ENCODE data around the gene APBA2. TPM values are rescaled to one million over a fixed set of nuclear protein-coding genes. Genes with fewer than 3 reads are reported as not detected.
"Not testable (repeated sequence)": the region's sequence is repeated elsewhere in the genome, so short reads cannot be mapped to it uniquely, and the experiment has no call there.

APBA2 gene
- total RNA-seq, 4 donors from 2014 or later = 5.4 to 15.3 (median 10.4) TPM

DNA sequence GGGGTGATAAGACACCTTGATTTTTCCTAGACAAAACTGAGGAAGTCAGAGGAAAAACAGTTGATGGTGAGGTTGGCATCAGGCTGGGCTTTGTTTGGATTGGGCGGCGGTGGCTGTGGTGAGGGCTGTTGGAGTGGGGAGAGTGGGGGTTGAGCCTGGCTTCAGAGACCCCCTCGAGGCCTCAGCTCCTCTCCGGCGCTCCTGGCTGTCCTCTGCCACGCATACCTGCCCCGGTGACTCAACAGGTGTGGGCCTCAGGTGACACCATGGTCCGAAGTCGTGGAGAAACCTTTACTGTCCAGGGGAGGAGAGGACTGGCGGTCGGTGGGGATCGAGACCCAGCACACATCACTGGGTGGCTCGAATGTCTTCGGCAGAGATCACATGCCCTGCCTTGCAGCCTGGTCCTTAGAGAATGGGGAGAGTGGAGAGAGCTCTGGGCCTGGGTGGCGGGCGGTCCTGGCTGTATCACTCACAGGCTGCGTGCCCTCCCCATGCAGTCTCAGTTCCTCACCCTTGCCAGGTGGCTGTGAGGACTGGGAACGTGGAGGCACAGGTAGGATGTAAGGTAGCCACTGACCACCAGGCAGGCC lies 2.6 kb downstream of the APBA2 start:
- no peak overlapping the region for H3K27ac ChIP-seq (replicated peaks in 1 of 4)
- peaks cover 0 to 34% (median 7%) of the 10 kb centered on the region in 4 donors for H3K27me3 ChIP-seq
- no peaks in the 10 kb centered on the region for H3K36me3 ChIP-seq
- 99% methylated on average over 10 of the region's 18 CpGs for WGBS
- no peaks in the 10 kb centered on the region for H3K9me3 ChIP-seq
- H3K4me3 ChIP-seq = no peak overlapping the region
- TF ChIP-seq, protein P1, sequence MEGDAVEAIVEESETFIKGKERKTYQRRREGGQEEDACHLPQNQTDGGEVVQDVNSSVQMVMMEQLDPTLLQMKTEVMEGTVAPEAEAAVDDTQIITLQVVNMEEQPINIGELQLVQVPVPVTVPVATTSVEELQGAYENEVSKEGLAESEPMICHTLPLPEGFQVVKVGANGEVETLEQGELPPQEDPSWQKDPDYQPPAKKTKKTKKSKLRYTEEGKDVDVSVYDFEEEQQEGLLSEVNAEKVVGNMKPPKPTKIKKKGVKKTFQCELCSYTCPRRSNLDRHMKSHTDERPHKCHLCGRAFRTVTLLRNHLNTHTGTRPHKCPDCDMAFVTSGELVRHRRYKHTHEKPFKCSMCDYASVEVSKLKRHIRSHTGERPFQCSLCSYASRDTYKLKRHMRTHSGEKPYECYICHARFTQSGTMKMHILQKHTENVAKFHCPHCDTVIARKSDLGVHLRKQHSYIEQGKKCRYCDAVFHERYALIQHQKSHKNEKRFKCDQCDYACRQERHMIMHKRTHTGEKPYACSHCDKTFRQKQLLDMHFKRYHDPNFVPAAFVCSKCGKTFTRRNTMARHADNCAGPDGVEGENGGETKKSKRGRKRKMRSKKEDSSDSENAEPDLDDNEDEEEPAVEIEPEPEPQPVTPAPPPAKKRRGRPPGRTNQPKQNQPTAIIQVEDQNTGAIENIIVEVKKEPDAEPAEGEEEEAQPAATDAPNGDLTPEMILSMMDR (IDR thresholded peaks at IDR 0.05) = no peak
- TF ChIP-seq POLR2A (IDR thresholded peaks at IDR 0.05; ENCODE audit: low read depth) = no peak
- no peak for TF ChIP-seq POLR2AphosphoS5 (IDR thresholded peaks at IDR 0.05)
- TF ChIP-seq EP300 (IDR thresholded peaks at IDR 0.05) = no peak
- peaks cover 10 to 23% (median 20%) of the 10 kb centered on the region in 4 donors for H3K4me1 ChIP-seq
- DNase-seq (ENCODE audit: extremely low spot score) = no peak
- intact Hi-C loops (cut with DNase I) = no loop called here

GRCh38 chr15:28888900-28889299 lies 3.1 kb downstream of the APBA2 start:
- no peak for DNase-seq (ENCODE audit: extremely low spot score)
- H3K36me3 ChIP-seq = no peaks in the 10 kb centered on the region
- no peak overlapping the region for H3K27ac ChIP-seq (replicated peaks in 1 of 4)
- H3K4me1 ChIP-seq = peaks cover 10 to 23% (median 20%) of the 10 kb centered on the region in 4 donors
- 75% methylated on average over 9 of the region's 10 CpGs for WGBS
- H3K27me3 ChIP-seq = peaks cover 0 to 34% (median 7%) of the 10 kb centered on the region in 4 donors
- no peak overlapping the region for H3K4me3 ChIP-seq
- no peaks in the 10 kb centered on the region for H3K9me3 ChIP-seq
- intact Hi-C loops (cut with DNase I) = no loop called here
- TF ChIP-seq, protein P1 (IDR thresholded peaks at IDR 0.05) = no peak
- no peak for TF ChIP-seq EP300 (IDR thresholded peaks at IDR 0.05)
- no peak for TF ChIP-seq POLR2A (IDR thresholded peaks at IDR 0.05; ENCODE audit: low read depth)

GRCh38 chr15:28889346-28889745 lies 3.6 kb downstream of the APBA2 start:
- H3K27me3 ChIP-seq = peaks cover 0 to 34% (median 7%) of the 10 kb centered on the region in 4 donors
- no peak overlapping the region for H3K27ac ChIP-seq (replicated peaks in 1 of 4)
- intact Hi-C loops (cut with DNase I) = no loop called here
- no peaks in the 10 kb centered on the region for H3K36me3 ChIP-seq
- no peak for TF ChIP-seq POLR2A (IDR thresholded peaks at IDR 0.05; ENCODE audit: low read depth)
- TF ChIP-seq POLR2AphosphoS5 (IDR thresholded peaks at IDR 0.05) = no peak
- TF ChIP-seq, protein P1 (IDR thresholded peaks at IDR 0.05) = no peak
- no peak for TF ChIP-seq EP300 (IDR thresholded peaks at IDR 0.05)
- no peak for DNase-seq (ENCODE audit: extremely low spot score)
- no peaks in the 10 kb centered on the region for H3K9me3 ChIP-seq
- peaks cover 10 to 23% (median 20%) of the 10 kb centered on the region in 4 donors for H3K4me1 ChIP-seq
- H3K4me3 ChIP-seq = no peak overlapping the region
- 100% methylated on average over 3 of the region's 3 CpGs for WGBS

DNA sequence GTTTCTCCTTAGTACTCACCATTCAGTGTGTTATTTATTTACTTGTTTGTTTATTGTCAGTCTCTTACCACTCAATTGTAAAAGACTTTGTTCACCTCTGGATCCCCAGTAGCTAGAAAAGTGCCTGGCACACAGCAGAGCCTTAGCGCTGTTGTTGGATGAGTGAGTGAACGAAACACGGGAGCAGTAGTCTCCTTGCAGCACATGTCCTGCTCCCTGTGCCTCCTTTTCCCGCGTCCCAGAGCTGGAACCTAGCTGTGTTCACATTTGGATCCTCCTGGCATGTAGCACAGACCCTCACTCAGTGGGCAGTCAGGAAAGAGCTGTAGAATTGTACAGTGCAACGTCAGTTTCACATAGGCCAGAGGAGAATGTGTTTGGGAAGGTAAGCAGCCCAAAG lies 4.1 kb downstream of the APBA2 start:
- Histone ChIP-seq H3K27me3 (peaks cover 0 to 30% (median 7%) of the 10 kb centered on the region in 4 donors), H3K4me1 (peaks cover 10 to 23% (median 20%) of the 10 kb centered on the region in 4 donors)
- WGBS = 90% methylated on average over 6 of the region's 6 CpGs
- H3K27ac ChIP-seq (replicated peaks in 1 of 4); H3K4me3 ChIP-seq; H3K36me3 ChIP-seq; DNase-seq (ENCODE audit: extremely low spot score); H3K9me3 ChIP-seq; intact Hi-C loops (cut with DNase I): not testable (repeated sequence)

GRCh38 chr15:28890291-28890690 lies 4.5 kb downstream of the APBA2 start:
- peaks cover 0 to 26% (median 5%) of the 10 kb centered on the region in 4 donors for H3K27me3 ChIP-seq
- H3K9me3 ChIP-seq; DNase-seq (ENCODE audit: extremely low spot score); H3K4me3 ChIP-seq; H3K36me3 ChIP-seq; intact Hi-C loops (cut with DNase I); H3K27ac ChIP-seq (replicated peaks in 1 of 4): not testable (repeated sequence)
- peaks cover 10 to 19% (median 17%) of the 10 kb centered on the region in 4 donors for H3K4me1 ChIP-seq
- WGBS = 79% methylated on average over 4 of the region's 4 CpGs
